NCI-H345 treated with DMSO at 0.1 percent for 48 hours (cell line): ENCODE data around the gene EHMT2.
"Not testable (repeated sequence)": the region's sequence is repeated elsewhere in the genome, so short reads cannot be mapped to it uniquely, and the experiment has no call there.

Experiments
- DNase-seq: peaks from one replicate; lab custom pipeline; 2025; ENCODE audit not compliant: unreplicated experiment; lab: John Stamatoyannopoulos, UW

Gene EHMT2

GRCh38 chr6:31897612-31898382, at the start of gene EHMT2:
TSS of gene EHMT2 (minus strand) at chr6:31897698. CDS start at chr6:31897677, 21 bp downstream.
- DNase-seq, result peak; percentile 77

- DNase-seq, result no peak
Measured at GRCh38 chr6:31947070-31947675, 49.7 kb upstream of the EHMT2 start.

- no peak for DNase-seq
Measured at GRCh38 chr6:31946370-31946885, 48.9 kb upstream of the EHMT2 start.

GRCh38 chr6:31945507-31946369, 48.2 kb upstream of the EHMT2 start, which contains the start of gene CFB:
TSS of gene CFB (plus strand) at chr6:31946095. CDS start at chr6:31946222, 127 bp downstream.
- no peak for DNase-seq

GRCh38 chr6:31945154-31945506, 47.6 kb upstream of the EHMT2 start:
- no peak for DNase-seq

GRCh38 chr6:31943742-31944141, 46.2 kb upstream of the EHMT2 start:
- DNase-seq, result no peak

GRCh38 chr6:31940256-31940664, 42.8 kb upstream of the EHMT2 start:
- DNase-seq, result no peak

GRCh38 chr6:31935823-31936222, 38.3 kb upstream of the EHMT2 start:
- DNase-seq, result no peak

GRCh38 chr6:31935021-31935420, 37.5 kb upstream of the EHMT2 start:
- no peak for DNase-seq

GRCh38 chr6:31933537-31933936, 36.0 kb upstream of the EHMT2 start:
- no peak for DNase-seq

GRCh38 chr6:31932137-31932536, 34.6 kb upstream of the EHMT2 start:
- not testable (repeated sequence) for DNase-seq

- no peak for DNase-seq
Measured at GRCh38 chr6:31930962-31931361, 33.5 kb upstream of the EHMT2 start.

- DNase-seq, result no peak
Measured at GRCh38 chr6:31928672-31928939, 31.1 kb upstream of the EHMT2 start.

GRCh38 chr6:31927863-31928671, 30.6 kb upstream of the EHMT2 start:
- DNase-seq, result no peak

GRCh38 chr6:31927242-31927862, 29.9 kb upstream of the EHMT2 start, which contains the start of gene C2:
TSS of gene C2 (plus strand) at chr6:31927717. CDS start at chr6:31927753, 36 bp downstream.
- DNase-seq, result no peak

- DNase-seq, result no peak
Measured at GRCh38 chr6:31922942-31923341, 25.4 kb upstream of the EHMT2 start.

- DNase-seq, result no peak
Measured at GRCh38 chr6:31920811-31921210, 23.3 kb upstream of the EHMT2 start.

- DNase-seq, result no peak
Measured at GRCh38 chr6:31919624-31920303, 22.3 kb upstream of the EHMT2 start.

GRCh38 chr6:31918069-31918720, 20.7 kb upstream of the EHMT2 start:
- DNase-seq, result no peak
